Measurements from ENCODE around the gene ENPP1. TPM values are rescaled to one million over a fixed set of nuclear protein-coding genes. Genes with fewer than 3 reads are reported as not detected.

ENPP1 gene
- total and polyA plus RNA-seq, 11 donors: 0.60 to 4.2 (median 1.6) TPM

DNA sequence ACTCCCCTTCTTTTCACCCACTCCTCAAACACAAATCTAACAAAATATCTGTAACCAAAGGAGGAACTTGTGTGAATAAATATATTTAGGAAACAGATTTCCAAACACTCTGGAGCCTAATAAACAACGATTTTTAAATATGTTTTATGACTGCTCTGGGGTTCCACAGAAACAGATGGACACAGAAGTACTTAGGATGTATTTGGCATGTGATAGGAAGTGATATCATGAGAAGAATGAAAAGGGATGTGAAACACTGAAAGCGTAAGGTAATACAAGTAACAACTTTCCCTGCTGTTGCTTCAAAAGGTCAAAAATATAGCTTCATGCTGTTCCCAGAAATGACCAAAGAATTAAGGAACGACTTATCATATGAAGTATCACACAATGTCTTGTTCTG, 26.1 kb upstream of the ENPP1 start:
- Histone ChIP-seq H3K4me1 (peaks cover 0 to 3% (median 0%) of the 10 kb centered on the region in 12 donors), H3K4me3 (no peak overlapping the region), H3K9me3 (no peaks in the 10 kb centered on the region), H3K27me3 (no peaks in the 10 kb centered on the region), H3K27ac (no peak overlapping the region), H3K36me3 (no peaks in the 10 kb centered on the region)
- TF ChIP-seq POLR2A (IDR thresholded peaks at IDR 0.05): no peak
- TF ChIP-seq, protein P1, sequence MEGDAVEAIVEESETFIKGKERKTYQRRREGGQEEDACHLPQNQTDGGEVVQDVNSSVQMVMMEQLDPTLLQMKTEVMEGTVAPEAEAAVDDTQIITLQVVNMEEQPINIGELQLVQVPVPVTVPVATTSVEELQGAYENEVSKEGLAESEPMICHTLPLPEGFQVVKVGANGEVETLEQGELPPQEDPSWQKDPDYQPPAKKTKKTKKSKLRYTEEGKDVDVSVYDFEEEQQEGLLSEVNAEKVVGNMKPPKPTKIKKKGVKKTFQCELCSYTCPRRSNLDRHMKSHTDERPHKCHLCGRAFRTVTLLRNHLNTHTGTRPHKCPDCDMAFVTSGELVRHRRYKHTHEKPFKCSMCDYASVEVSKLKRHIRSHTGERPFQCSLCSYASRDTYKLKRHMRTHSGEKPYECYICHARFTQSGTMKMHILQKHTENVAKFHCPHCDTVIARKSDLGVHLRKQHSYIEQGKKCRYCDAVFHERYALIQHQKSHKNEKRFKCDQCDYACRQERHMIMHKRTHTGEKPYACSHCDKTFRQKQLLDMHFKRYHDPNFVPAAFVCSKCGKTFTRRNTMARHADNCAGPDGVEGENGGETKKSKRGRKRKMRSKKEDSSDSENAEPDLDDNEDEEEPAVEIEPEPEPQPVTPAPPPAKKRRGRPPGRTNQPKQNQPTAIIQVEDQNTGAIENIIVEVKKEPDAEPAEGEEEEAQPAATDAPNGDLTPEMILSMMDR (IDR thresholded peaks at IDR 0.05): no peak
- DNase-seq (no peak), ATAC-seq (no peak)
- 74 to 80% (median 77%) methylated on average over 3 of the region's 3 CpGs for WGBS, 4 donors
- intact Hi-C loops (cut with DNase I): loop anchor here in 4 of 10 donors (5.0 to 10.0 kb wide), 2 partner anchors 87 to 131 kb away; no protein-coding TSS in a partner anchor

DNA sequence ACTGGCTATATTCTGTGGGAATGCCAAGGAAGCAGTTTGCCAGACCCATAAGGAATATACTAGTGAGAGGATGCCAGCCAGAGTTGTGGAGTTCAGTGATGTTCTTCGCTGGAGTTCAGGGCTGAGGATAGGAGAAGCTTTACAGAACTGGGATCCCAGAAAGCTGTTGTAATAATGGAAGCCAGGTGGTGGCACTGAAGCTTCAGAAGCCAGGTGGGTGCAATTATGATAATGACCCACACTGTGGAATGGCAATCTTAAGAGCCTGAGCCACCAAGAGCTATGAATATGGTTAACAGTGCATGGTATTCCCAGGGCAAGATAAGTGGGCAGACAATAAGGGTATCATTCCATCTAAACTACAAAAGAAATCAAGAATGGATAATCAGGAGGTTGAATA, 25.1 kb upstream of the ENPP1 start:
- DNase-seq: no peak
- H3K4me3 ChIP-seq: no peak overlapping the region

DNA sequence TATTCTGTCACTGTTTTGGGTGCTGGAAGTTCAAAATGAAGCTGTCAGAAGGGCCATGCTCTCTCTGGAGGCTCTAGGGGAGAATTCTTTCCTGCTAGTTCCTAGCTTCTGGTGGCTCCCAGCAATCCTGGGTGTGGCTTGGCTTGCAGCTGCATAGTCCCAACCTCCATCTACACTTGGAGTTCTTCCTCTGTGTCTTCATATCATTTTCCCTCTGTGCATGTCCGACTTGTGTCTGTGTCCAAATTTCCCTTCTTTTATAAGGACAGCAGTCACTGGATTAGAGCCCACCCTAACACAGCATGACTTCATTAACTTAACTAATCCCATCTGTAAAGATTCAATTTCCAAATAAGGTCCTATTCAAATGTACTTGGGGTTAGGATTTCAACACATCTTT, 23.3 kb upstream of the ENPP1 start:
- DNase-seq (no peak), ATAC-seq (peak in 2 of 4 donors; percentile 37 to 42)
- intact Hi-C loops (cut with DNase I): loop anchor here in 4 of 10 donors (5.0 to 10.0 kb wide), 2 partner anchors 90 to 128 kb away; no protein-coding TSS in a partner anchor
- no peaks in the 10 kb centered on the region for H3K36me3 ChIP-seq
- no peaks in the 10 kb centered on the region for H3K9me3 ChIP-seq
- no peaks in the 10 kb centered on the region for H3K27me3 ChIP-seq
- 56 to 67% (median 63%) methylated on average over 1 of the region's 1 CpG for WGBS, 4 donors
- H3K4me1 ChIP-seq: peaks cover 0 to 5% (median 0%) of the 10 kb centered on the region in 12 donors
- peak overlapping the region in 1 of 12 donors; percentile 3 for H3K27ac ChIP-seq
- TF ChIP-seq POLR2A (IDR thresholded peaks at IDR 0.05): no peak
- TF ChIP-seq, protein P1 (IDR thresholded peaks at IDR 0.05): no peak
- H3K4me3 ChIP-seq: no peak overlapping the region

More for the DNA sequence above, 25.1 kb upstream of the ENPP1 start:
- Histone ChIP-seq H3K27me3 (no peaks in the 10 kb centered on the region), H3K27ac (no peak overlapping the region), H3K36me3 (no peaks in the 10 kb centered on the region), H3K9me3 (no peaks in the 10 kb centered on the region), H3K4me1 (peaks cover 0 to 2% (median 0%) of the 10 kb centered on the region in 12 donors)
- TF ChIP-seq, protein P1 (IDR thresholded peaks at IDR 0.05): no peak
- TF ChIP-seq POLR2A (IDR thresholded peaks at IDR 0.05): no peak
- intact Hi-C loops (cut with DNase I): loop anchor here in 4 of 10 donors (5.0 to 10.0 kb wide), 2 partner anchors 88 to 130 kb away; no protein-coding TSS in a partner anchor
- ATAC-seq: no peak
- WGBS, 4 donors: 75 to 93% (median 82%) methylated on average over 1 of the region's 1 CpG

DNA sequence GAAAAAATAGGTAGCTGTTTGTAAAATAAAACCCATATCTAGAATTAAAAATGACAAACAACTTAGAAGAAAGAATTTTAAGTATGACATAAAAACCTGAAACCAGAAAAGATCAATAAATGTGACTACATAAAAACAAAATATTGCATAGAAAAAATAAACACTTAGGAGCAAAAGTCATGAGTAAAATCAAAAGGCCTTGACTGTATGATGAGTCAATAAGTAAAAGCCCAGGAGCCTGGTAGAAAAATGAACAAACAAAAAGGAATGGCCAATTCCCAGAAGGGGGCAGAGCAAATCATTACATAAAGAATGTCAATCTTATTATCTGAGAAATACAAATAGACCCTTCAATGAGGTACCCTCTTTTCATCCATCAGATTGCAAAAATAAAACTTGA, 20.7 kb upstream of the ENPP1 start:
- no peaks in the 10 kb centered on the region for H3K9me3 ChIP-seq
- intact Hi-C loops (cut with DNase I): loop anchor here in 3 of 10 donors (5.0 to 10.0 kb wide), 2 partner anchors 92 to 125 kb away; no protein-coding TSS in a partner anchor
- TF ChIP-seq, protein P1 (IDR thresholded peaks at IDR 0.05): no peak
- TF ChIP-seq POLR2A (IDR thresholded peaks at IDR 0.05): no peak
- no peak overlapping the region for H3K4me3 ChIP-seq
- ATAC-seq (no peak), DNase-seq (no peak)
- H3K27ac ChIP-seq: no peak overlapping the region
- H3K4me1 ChIP-seq: peaks cover 0 to 5% (median 0%) of the 10 kb centered on the region in 12 donors
- no peaks in the 10 kb centered on the region for H3K36me3 ChIP-seq
- H3K27me3 ChIP-seq: no peaks in the 10 kb centered on the region

All from heart left ventricle (tissue), 16 donors.